Mesenchymal stem cell (in vitro differentiated cells and primary cell): ENCODE data around the gene RGS19.
A peak's percentile ranks its signal among the peaks of the same experiment; 100 is the strongest.

Experiments used
- DNase-seq: peaks from one replicate; pipeline ENCODE4 v3.0.0-alpha.2; 2013
- H2AFZ ChIP-seq: one replicate; pipeline ENCODE4 v1.6.1; 2013; ENCODE audit warnings: low read depth, mild to moderate bottlenecking, control low read depth, inconsistent platforms, low read length, moderate library complexity
- H2AK5ac ChIP-seq: 2 replicates; pipeline ENCODE4 v1.6.1; 2013; ENCODE audit warnings: low read length, moderate library complexity, mild to moderate bottlenecking, inconsistent platforms; ENCODE audit not compliant: severe bottlenecking
- H2BK120ac ChIP-seq: one replicate; pipeline ENCODE4 v1.6.1; 2013; ENCODE audit warnings: low read depth, mild to moderate bottlenecking, inconsistent platforms, low read length, moderate library complexity
- H2BK12ac ChIP-seq, 2 experiments: one replicate each; pipeline ENCODE4 v1.6.1; 2013; ENCODE audit warnings: inconsistent platforms in 2 of 2, low read length in 2 of 2, mild to moderate bottlenecking in 2 of 2, moderate library complexity in 2 of 2, control low read depth in 1 of 2
- H2BK15ac ChIP-seq: one replicate; pipeline ENCODE4 v1.6.1; 2013; ENCODE audit warnings: mild to moderate bottlenecking, low read depth, inconsistent platforms; ENCODE audit not compliant: poor library complexity, severe bottlenecking
- H2BK5ac ChIP-seq: 2 replicates; pipeline ENCODE4 v1.6.1; 2013; ENCODE audit warnings: low read depth, mild to moderate bottlenecking, low read length, control low read depth, inconsistent platforms; ENCODE audit not compliant: poor library complexity, severe bottlenecking
- H3K14ac ChIP-seq, 2 experiments: one replicate each; pipeline ENCODE4 v1.6.1; 2013; ENCODE audit warnings: inconsistent platforms in 2 of 2, low read length in 2 of 2, control low read depth in 1 of 2, mild to moderate bottlenecking in 1 of 2, moderate library complexity in 1 of 2
- H3K18ac ChIP-seq, 2 experiments: one replicate each; pipeline ENCODE4 v1.6.1; 2013; ENCODE audit warnings: inconsistent platforms in 2 of 2, low read length in 2 of 2, control low read depth in 1 of 2, low read depth in 1 of 2, mild to moderate bottlenecking in 1 of 2
- H3K23ac ChIP-seq, 2 experiments: one replicate each; pipeline ENCODE4 v1.6.1; 2013; ENCODE audit warnings: inconsistent platforms in 2 of 2, low read length in 2 of 2, mild to moderate bottlenecking in 2 of 2, moderate library complexity in 2 of 2, control low read depth in 1 of 2
- H3K27ac ChIP-seq: 2 replicates; pipeline ENCODE4 v1.5.1; 2013; ENCODE audit warnings: mild to moderate bottlenecking, moderate library complexity, low read length, control low read depth, inconsistent platforms; ENCODE audit not compliant: poor library complexity, severe bottlenecking
- H3K27me3 ChIP-seq, 2 experiments: 2 replicates each; pipeline versions ENCODE4 v1.6.1 to v1.7.0; 2013; ENCODE audit warnings: low read length in 2 of 2, mild to moderate bottlenecking in 2 of 2, moderate library complexity in 2 of 2, control low read depth in 1 of 2, inconsistent platforms in 1 of 2; ENCODE audit not compliant: control insufficient read depth in 1 of 2, insufficient read depth in 1 of 2
- H3K36me3 ChIP-seq, 2 experiments: 2 replicates each; pipeline versions ENCODE4 v1.6.1 to v1.7.0; 2013; ENCODE audit warnings: low read length in 2 of 2, control low read depth in 1 of 2, inconsistent platforms in 1 of 2, low read depth in 1 of 2, mild to moderate bottlenecking in 1 of 2; ENCODE audit not compliant: insufficient read depth in 2 of 2, control insufficient read depth in 1 of 2
- H3K4ac ChIP-seq, 2 experiments: one replicate each; pipeline ENCODE4 v1.6.1; 2013; ENCODE audit warnings: inconsistent platforms in 2 of 2, low read length in 2 of 2, mild to moderate bottlenecking in 2 of 2, moderate library complexity in 2 of 2, control low read depth in 1 of 2, low read depth in 1 of 2
- H3K4me1 ChIP-seq: 2 replicates; pipeline ENCODE4 v1.6.1; 2013; ENCODE audit warnings: low read depth, low read length, control low read depth; ENCODE audit not compliant: control insufficient read depth, insufficient read depth
- H3K4me2 ChIP-seq: 2 replicates; pipeline ENCODE4 v1.6.1; 2013; ENCODE audit warnings: low read length, mild to moderate bottlenecking, inconsistent platforms; ENCODE audit not compliant: poor library complexity, severe bottlenecking
- H3K4me3 ChIP-seq, 2 experiments: 2 replicates each; pipeline versions ENCODE4 v1.5.1 to v1.7.0; 2013; ENCODE audit warnings: low read length in 2 of 2, mild to moderate bottlenecking in 2 of 2, control low read depth in 1 of 2, low read depth in 1 of 2; ENCODE audit not compliant: insufficient read depth in 1 of 2
- H3K79me1 ChIP-seq: replicated peaks from 2 replicates; pipeline ENCODE4 v1.6.1; 2013; ENCODE audit warnings: mild to moderate bottlenecking, control low read depth, low read length, inconsistent platforms; ENCODE audit not compliant: poor library complexity, severe bottlenecking
- H3K9ac ChIP-seq: 2 replicates; pipeline ENCODE4 v1.7.0; 2013; ENCODE audit warnings: mild to moderate bottlenecking, low read length, moderate library complexity
- H3K9me3 ChIP-seq: 2 replicates; pipeline ENCODE4 v1.7.0; 2013; ENCODE audit warnings: mild to moderate bottlenecking, low read length; ENCODE audit not compliant: control insufficient read depth
- H4K8ac ChIP-seq: one replicate; pipeline ENCODE4 v1.6.1; 2013; ENCODE audit warnings: inconsistent platforms, mild to moderate bottlenecking, low read length, moderate library complexity
- H4K91ac ChIP-seq: one replicate; pipeline ENCODE4 v1.6.1; 2013; ENCODE audit warnings: mild to moderate bottlenecking, low read length, inconsistent platforms
- WGBS: methylation state at CpG from one replicate; pipeline ENCODE4 v1.1.7; 2013; ENCODE audit warnings: mixed read lengths; 5-methylcytosine and 5-hydroxymethylcytosine counted together

RGS19 gene

GRCh38 chr20:64065062-64065973 lies 14.0 kb downstream of the RGS19 start:
- Histone ChIP-seq H3K9ac (no peak overlapping the region), H4K91ac (peak overlapping the region; percentile 47), H4K8ac (peak overlapping the region; percentile 28), H3K4ac (no peak overlapping the region), H3K4me3 (no peak overlapping the region), H2BK120ac (no peak overlapping the region), H2AK5ac (peak overlapping the region; percentile 60), H3K27me3 (peaks cover 0 to 2% of the 10 kb centered on the region in 2 experiments), H2AFZ (no peak overlapping the region), H3K4me2 (no peak overlapping the region), H3K9me3 (no peaks in the 10 kb centered on the region), H3K27ac (no peak overlapping the region), H3K14ac (no peak overlapping the region), H2BK5ac (no peak overlapping the region), H2BK12ac (peak overlapping the region in 1 of 2 experiments; percentile 57), H3K4me1 (peaks cover 50% of the 10 kb centered on the region), H3K36me3 (peaks cover 0 to 27% of the 10 kb centered on the region in 2 experiments), H3K79me1 (peaks cover 11% of the 10 kb centered on the region), H3K23ac (no peak overlapping the region), H2BK15ac (no peak overlapping the region), H3K18ac (peak overlapping the region in 1 of 2 experiments; percentile 31)
- DNase-seq = no peak
- 81% methylated on average over 27 of the region's 27 CpGs for WGBS

GRCh38 chr20:64064145-64064698 lies 15.1 kb downstream of the RGS19 start:
- Histone ChIP-seq H3K36me3 (peaks cover 0 to 19% of the 10 kb centered on the region in 2 experiments), H2BK5ac (no peak overlapping the region)
- WGBS = 61% methylated on average over 11 of the region's 12 CpGs

GRCh38 chr20:64063389-64064144 lies 15.8 kb downstream of the RGS19 start:
- H3K4me2 ChIP-seq = peak overlapping the region; percentile 92
- peak overlapping the region; percentile 21 for H3K27ac ChIP-seq
- H3K9ac ChIP-seq = peak overlapping the region; percentile 91
- peaks cover 11% of the 10 kb centered on the region for H3K79me1 ChIP-seq
- peaks cover 0 to 7% of the 10 kb centered on the region in 2 experiments for H3K27me3 ChIP-seq
- H2BK120ac ChIP-seq = peak overlapping the region; percentile 71
- H2AFZ ChIP-seq = peak overlapping the region; percentile 32
- H2BK15ac ChIP-seq = peak overlapping the region; percentile 71
- no peak overlapping the region for H2BK5ac ChIP-seq
- peak overlapping the region; percentile 10 to 96 for H3K23ac ChIP-seq
- H3K14ac ChIP-seq = peak overlapping the region in 1 of 2 experiments; percentile 68
- 3% methylated on average over 48 of the region's 51 CpGs for WGBS
- DNase-seq = no peak
- H3K18ac ChIP-seq = peak overlapping the region; percentile 93 to 95
- peak overlapping the region; percentile 92 to 98 for H3K4ac ChIP-seq
- H3K9me3 ChIP-seq = no peaks in the 10 kb centered on the region
- H3K4me3 ChIP-seq = peak overlapping the region; percentile 86 to 91
- H4K91ac ChIP-seq = peak overlapping the region; percentile 89
- H4K8ac ChIP-seq = peak overlapping the region; percentile 88
- peak overlapping the region; percentile 62 for H2AK5ac ChIP-seq
- peaks cover 43% of the 10 kb centered on the region for H3K4me1 ChIP-seq
- H2BK12ac ChIP-seq = no peak overlapping the region
- peaks cover 0 to 13% of the 10 kb centered on the region in 2 experiments for H3K36me3 ChIP-seq

More at GRCh38 chr20:64064145-64064698, 15.1 kb downstream of the RGS19 start:
- peak overlapping the region; percentile 8 for H3K27ac ChIP-seq
- H3K14ac ChIP-seq = no peak overlapping the region
- H3K79me1 ChIP-seq = peaks cover 11% of the 10 kb centered on the region
- peak overlapping the region in 1 of 2 experiments; percentile 55 for H2BK12ac ChIP-seq
- H4K91ac ChIP-seq = peak overlapping the region; percentile 52
- H2BK120ac ChIP-seq = no peak overlapping the region
- H2AK5ac ChIP-seq = peak overlapping the region; percentile 62
- peak overlapping the region in 1 of 2 experiments; percentile 98 for H3K4ac ChIP-seq
- peaks cover 43% of the 10 kb centered on the region for H3K4me1 ChIP-seq
- H3K23ac ChIP-seq = peak overlapping the region in 1 of 2 experiments; percentile 43
- peaks cover 0 to 7% of the 10 kb centered on the region in 2 experiments for H3K27me3 ChIP-seq
- DNase-seq = peak; percentile 40
- peak overlapping the region; percentile 20 to 91 for H3K4me3 ChIP-seq
- H2BK15ac ChIP-seq = peak overlapping the region; percentile 71
- no peaks in the 10 kb centered on the region for H3K9me3 ChIP-seq
- peak overlapping the region; percentile 91 for H3K9ac ChIP-seq
- no peak overlapping the region for H2AFZ ChIP-seq
- H3K4me2 ChIP-seq = peak overlapping the region; percentile 92
- H4K8ac ChIP-seq = peak overlapping the region; percentile 67
- H3K18ac ChIP-seq = peak overlapping the region in 1 of 2 experiments; percentile 6
